T-cell (primary cell): ENCODE data around the gene GULP1. TPM values are rescaled to one million over a fixed set of nuclear protein-coding genes. Genes with fewer than 3 reads are reported as not detected.

Source experiments
- ATAC-seq, 4 experiments: fragments of 200-7000 bp in 3 of 4; fragments of 150-1000 bp in 1 of 4; cut with Tn5 transposase; replicated peaks in 1 of 4; 1 replicate in 3 of 4; 2 replicates in 1 of 4; pipeline ENCODE4 v1.10.0; 2021; ENCODE audit warnings: moderate library complexity in 3 of 4, mild to moderate bottlenecking in 2 of 4, moderate number of reproducible peaks in 1 of 4
- CTCF ChIA-PET, 2 donors: fragments of 300-600 bp; sonication (Branson Sonifier 250); formaldehyde crosslinking; loops; one replicate each; lab custom pipeline; 2022; ENCODE audit warnings: antibody characterized with exemption in 2 of 2; lab: Charles Lee
- POLR2A ChIA-PET, 2 donors: fragments of 300-600 bp; sonication (Branson Sonifier 250); formaldehyde crosslinking; loops; one replicate each; lab custom pipeline; 2022; ENCODE audit warnings: antibody characterized with exemption in 2 of 2; lab: Charles Lee
- DNase-seq, 35 experiments: peaks; one replicate each; pipeline versions ENCODE4 v3.0.0 to v3.0.0-alpha.2; 2013 to 2023
- H3K27ac ChIP-seq: one replicate; pipeline ENCODE4 v1.5.1; 2013; ENCODE audit warnings: low read length
- H3K27me3 ChIP-seq, 2 experiments: replicated peaks in 1 of 2; 1 replicate in 1 of 2; 2 replicates in 1 of 2; pipeline versions ENCODE4 v1.6.1 to v1.7.0; 2013; ENCODE audit warnings: low read length in 1 of 2, mixed read lengths in 1 of 2; ENCODE audit not compliant: control insufficient read depth in 2 of 2, insufficient read depth in 2 of 2; ENCODE audit errors: extremely low read depth in 1 of 2
- H3K36me3 ChIP-seq, 2 donors: 1 replicate in 1 of 2; 2 replicates in 1 of 2; pipeline versions ENCODE4 v1.6.1 to v1.7.0; 2013; ENCODE audit warnings: low read length in 1 of 2; ENCODE audit not compliant: control insufficient read depth in 2 of 2, insufficient read depth in 1 of 2; ENCODE audit errors: extremely low read depth in 1 of 2
- H3K4me1 ChIP-seq, 2 experiments: 1 replicate in 1 of 2; 2 replicates in 1 of 2; pipeline versions ENCODE4 v1.6.1 to v1.7.0; 2013; ENCODE audit warnings: low read length in 2 of 2, mixed read lengths in 1 of 2; ENCODE audit not compliant: insufficient read depth in 2 of 2, control insufficient read depth in 1 of 2; ENCODE audit errors: extremely low read depth in 1 of 2
- H3K4me3 ChIP-seq, 2 donors: 1 replicate in 1 of 2; 2 replicates in 1 of 2; pipeline versions ENCODE4 v1.5.1 to v1.7.0; 2013; ENCODE audit warnings: mild to moderate bottlenecking in 2 of 2, low read length in 1 of 2, moderate library complexity in 1 of 2; ENCODE audit not compliant: control insufficient read depth in 1 of 2; ENCODE audit errors: extremely low read depth in 1 of 2
- H3K9me3 ChIP-seq: 2 replicates; pipeline ENCODE4 v1.7.0; 2013
- H3K27ac Mint-ChIP-seq, 2 donors: one replicate each; pipeline ENCODE4 v1.8.0; 2020 to 2021; ENCODE audit warnings: mild to moderate bottlenecking in 2 of 2, mixed read lengths in 2 of 2
- H3K27me3 Mint-ChIP-seq, 2 donors: one replicate each; pipeline ENCODE4 v1.8.0; 2021 to 2022; ENCODE audit warnings: mixed read lengths in 2 of 2
- H3K36me3 Mint-ChIP-seq: one replicate; pipeline ENCODE4 v1.8.0; 2021; ENCODE audit warnings: mixed read lengths
- H3K4me1 Mint-ChIP-seq, 3 donors: one replicate each; pipeline ENCODE4 v1.8.0; 2020 to 2022; ENCODE audit warnings: mixed read lengths in 3 of 3, mild to moderate bottlenecking in 1 of 3
- H3K4me3 Mint-ChIP-seq, 3 donors: one replicate each; pipeline ENCODE4 v1.8.0; 2020 to 2022; ENCODE audit warnings: mild to moderate bottlenecking in 3 of 3, mixed read lengths in 3 of 3, moderate library complexity in 3 of 3
- H3K9me3 Mint-ChIP-seq, 3 donors: one replicate each; pipeline ENCODE4 v1.8.0; 2020 to 2022; ENCODE audit warnings: mixed read lengths in 3 of 3
- WGBS: methylation state at CpG from one replicate; pipeline ENCODE4 v1.1.5; 2013; ENCODE audit warnings: missing lambda C conversion rate; ENCODE audit not compliant: insufficient coverage; 5-methylcytosine and 5-hydroxymethylcytosine counted together
- total RNA-seq, 35 experiments: library from RNA in 6 of 35; stranded (reverse) in 6 of 35; fragments of 120-200 nt in 1 of 35; gene quantifications; one replicate each; pipeline versions ENCODE4 v1.2.1 to v1.2.4 and lab custom pipeline; 2013 to 2026

GULP1 gene
- total RNA-seq, 5 donors from 2014 or later (not counting 1 experiment from before 2014, with no cell fraction given), result 0.13 to 0.47 (median 0.13) TPM; not detected in 2

GRCh38 chr2:188570370-188570769 lies 278.7 kb downstream of the GULP1 start:
- ATAC-seq, result no peak
- no CpG with 5 or more reads among the region's 1 CpG for WGBS

GRCh38 chr2:188571543-188572303 lies 280.0 kb downstream of the GULP1 start:
- Mint-ChIP-seq H3K4me1 (no peaks in the 10 kb centered on the region), H3K36me3 (no peaks in the 10 kb centered on the region), H3K27me3 (no peaks in the 10 kb centered on the region), H3K27ac (no peak overlapping the region), H3K9me3 (no peaks in the 10 kb centered on the region), H3K4me3 (no peak overlapping the region)
- 67% methylated on average over 1 of the region's 3 CpGs for WGBS
- ATAC-seq (no peak), DNase-seq (no peak)
- Histone ChIP-seq H3K4me1 (no peaks in the 10 kb centered on the region), H3K4me3 (no peak overlapping the region), H3K36me3 (no peaks in the 10 kb centered on the region), H3K27me3 (no peaks in the 10 kb centered on the region), H3K27ac (no peak overlapping the region), H3K9me3 (no peaks in the 10 kb centered on the region)
- CTCF ChIA-PET, result no interaction called here
- POLR2A ChIA-PET, result no interaction called here

More at GRCh38 chr2:188570370-188570769, 278.7 kb downstream of the GULP1 start:
- no peaks in the 10 kb centered on the region for H3K9me3 Mint-ChIP-seq
- H3K27me3 Mint-ChIP-seq, result no peaks in the 10 kb centered on the region
- H3K4me1 Mint-ChIP-seq, result no peaks in the 10 kb centered on the region
- Histone ChIP-seq H3K36me3 (no peaks in the 10 kb centered on the region), H3K27me3 (no peaks in the 10 kb centered on the region), H3K4me1 (no peaks in the 10 kb centered on the region), H3K9me3 (no peaks in the 10 kb centered on the region), H3K27ac (no peak overlapping the region), H3K4me3 (no peak overlapping the region)
- no peak overlapping the region for H3K4me3 Mint-ChIP-seq
- H3K27ac Mint-ChIP-seq, result no peak overlapping the region
- POLR2A ChIA-PET, result no interaction called here
- DNase-seq, result no peak
- no peaks in the 10 kb centered on the region for H3K36me3 Mint-ChIP-seq
- CTCF ChIA-PET, result no interaction called here

- H3K27ac Mint-ChIP-seq, result no peak overlapping the region
- Histone ChIP-seq H3K36me3 (no peaks in the 10 kb centered on the region), H3K27me3 (no peaks in the 10 kb centered on the region), H3K9me3 (no peaks in the 10 kb centered on the region), H3K4me1 (no peaks in the 10 kb centered on the region), H3K4me3 (no peak overlapping the region), H3K27ac (no peak overlapping the region)
- no peaks in the 10 kb centered on the region for H3K4me1 Mint-ChIP-seq
- H3K9me3 Mint-ChIP-seq, result no peaks in the 10 kb centered on the region
- no peak overlapping the region for H3K4me3 Mint-ChIP-seq
- ATAC-seq, result no peak
- no peaks in the 10 kb centered on the region for H3K36me3 Mint-ChIP-seq
- ChIA-PET POLR2A (no interaction called here), CTCF (interaction anchor here in 1 of 2 donors (0.9 kb wide), 1 partner anchor 1964 kb away, joined by 5 read pairs; no protein-coding TSS in a partner anchor)
- no peak for DNase-seq
- no CpG with 5 or more reads among the region's 1 CpG for WGBS
- H3K27me3 Mint-ChIP-seq, result no peaks in the 10 kb centered on the region
Observed at GRCh38 chr2:188572592-188572991, 280.9 kb downstream of the GULP1 start.

GRCh38 chr2:188573453-188573852 lies 281.8 kb downstream of the GULP1 start:
- ATAC-seq (no peak), DNase-seq (no peak)
- H3K36me3 ChIP-seq, result no peaks in the 10 kb centered on the region
- ChIA-PET POLR2A (no interaction called here), CTCF (interaction anchor here in 1 of 2 donors (0.9 kb wide), 1 partner anchor 1965 kb away, joined by 5 read pairs; no protein-coding TSS in a partner anchor)
- no peak overlapping the region for H3K4me3 ChIP-seq
- WGBS, result no CpG with 5 or more reads among the region's 1 CpG
- H3K9me3 ChIP-seq, result no peaks in the 10 kb centered on the region
- no peaks in the 10 kb centered on the region for H3K27me3 ChIP-seq
- H3K4me3 Mint-ChIP-seq, result no peak overlapping the region
- no peaks in the 10 kb centered on the region for H3K36me3 Mint-ChIP-seq
- H3K4me1 ChIP-seq, result no peaks in the 10 kb centered on the region
- H3K27ac Mint-ChIP-seq, result no peak overlapping the region
- no peak overlapping the region for H3K27ac ChIP-seq
- no peaks in the 10 kb centered on the region for H3K4me1 Mint-ChIP-seq
- H3K9me3 Mint-ChIP-seq, result no peaks in the 10 kb centered on the region
- no peaks in the 10 kb centered on the region for H3K27me3 Mint-ChIP-seq

- Mint-ChIP-seq H3K4me3 (no peak overlapping the region), H3K27ac (no peak overlapping the region), H3K9me3 (no peaks in the 10 kb centered on the region), H3K36me3 (no peaks in the 10 kb centered on the region), H3K27me3 (no peaks in the 10 kb centered on the region), H3K4me1 (no peaks in the 10 kb centered on the region)
- Histone ChIP-seq H3K4me3 (no peak overlapping the region), H3K9me3 (no peaks in the 10 kb centered on the region), H3K27ac (no peak overlapping the region), H3K36me3 (no peaks in the 10 kb centered on the region), H3K4me1 (no peaks in the 10 kb centered on the region), H3K27me3 (no peaks in the 10 kb centered on the region)
- DNase-seq, result no peak
- no peak for ATAC-seq
- WGBS, result 75% methylated on average over 2 of the region's 2 CpGs
- CTCF ChIA-PET, result no interaction called here
- POLR2A ChIA-PET, result no interaction called here
Observed at GRCh38 chr2:188576006-188576405, 284.3 kb downstream of the GULP1 start.

GRCh38 chr2:188576651-188577050 lies 285.0 kb downstream of the GULP1 start:
- no peaks in the 10 kb centered on the region for H3K36me3 Mint-ChIP-seq
- Histone ChIP-seq H3K4me3 (no peak overlapping the region), H3K4me1 (no peaks in the 10 kb centered on the region), H3K27me3 (no peaks in the 10 kb centered on the region), H3K9me3 (no peaks in the 10 kb centered on the region), H3K27ac (no peak overlapping the region), H3K36me3 (no peaks in the 10 kb centered on the region)
- H3K9me3 Mint-ChIP-seq, result no peaks in the 10 kb centered on the region
- no CpG with 5 or more reads among the region's 1 CpG for WGBS
- ChIA-PET POLR2A (interaction anchor here in 1 of 2 donors (0.6 kb wide), 1 partner anchor 28 kb away, joined by 4 read pairs; no protein-coding TSS in a partner anchor), CTCF (no interaction called here)
- H3K27ac Mint-ChIP-seq, result no peak overlapping the region
- no peak overlapping the region for H3K4me3 Mint-ChIP-seq
- no peaks in the 10 kb centered on the region for H3K4me1 Mint-ChIP-seq
- H3K27me3 Mint-ChIP-seq, result no peaks in the 10 kb centered on the region
- DNase-seq, result no peak
- no peak for ATAC-seq
